H1 (cell line): ENCODE results near the gene GIGYF2. TPM values are rescaled to one million over a fixed set of nuclear protein-coding genes. Genes with fewer than 3 reads are reported as not detected.

Source experiments
- BRCA1 ChIP-seq: IDR thresholded peaks from 2 replicates; pipeline ENCODE4 v1.6.1; 2012; ENCODE audit warnings: low read depth, low read length, improper control_type of control experiment
- CBX5 ChIP-seq: fragments of 300-800, 300-1000 bp; sonication (generic); IDR thresholded peaks from 2 replicates; pipeline ENCODE4 v1.7.1; 2016; ENCODE audit warnings: antibody characterized with exemption, low read length, low read depth
- EP300 ChIP-seq, 2 experiments: IDR thresholded peaks; 1 replicate in 1 of 2; 2 replicates in 1 of 2; pipeline ENCODE4 v1.6.1; 2011 to 2012; ENCODE audit warnings: low read depth in 2 of 2, low read length in 2 of 2, mild to moderate bottlenecking in 2 of 2, borderline replicate concordance in 1 of 2, inconsistent platforms in 1 of 2, moderate library complexity in 1 of 2
- NRF1 ChIP-seq: IDR thresholded peaks from 2 replicates; pipeline ENCODE4 v1.6.1; 2011; ENCODE audit warnings: mild to moderate bottlenecking, low read depth, low read length, improper control_type of control experiment
- TBP ChIP-seq: IDR thresholded peaks from 2 replicates; pipeline ENCODE4 v1.6.1; 2011; ENCODE audit warnings: low read depth, low read length, improper control_type of control experiment
- polyA plus RNA-seq, 7 experiments: library from polyadenylated mRNA; depleted of rRNA in 3 of 7; stranded (reverse) in 5 of 7; unstranded in 2 of 7; fragments of >200 nt in 5 of 7; fragments of 200-250 nt in 2 of 7; gene quantifications; 1 replicate in 5 of 7; 2 replicates in 1 of 7; 4 replicates in 1 of 7; pipeline versions ENCODE4 v1.2.1 to v1.2.3, GENCODE V29; 2011 to 2013; ENCODE audit warnings: missing spikeins in 2 of 7, mixed read lengths in 2 of 7
- total RNA-seq: library from RNA; stranded (reverse); fragmentation: NEBNext Ultra II Directional; extraction: Animal tissue kit (Norgen Biotek cat#: 25700); gene quantifications from 2 replicates; pipeline ENCODE4 v1.2.1, GENCODE V29; 2021

The GIGYF2 gene
- total and polyA plus RNA-seq, 2 of the 8 experiments (the other 6 are each of a cell fraction or from before 2014, with no cell fraction given), result 22.3 to 62.0 TPM

DNA sequence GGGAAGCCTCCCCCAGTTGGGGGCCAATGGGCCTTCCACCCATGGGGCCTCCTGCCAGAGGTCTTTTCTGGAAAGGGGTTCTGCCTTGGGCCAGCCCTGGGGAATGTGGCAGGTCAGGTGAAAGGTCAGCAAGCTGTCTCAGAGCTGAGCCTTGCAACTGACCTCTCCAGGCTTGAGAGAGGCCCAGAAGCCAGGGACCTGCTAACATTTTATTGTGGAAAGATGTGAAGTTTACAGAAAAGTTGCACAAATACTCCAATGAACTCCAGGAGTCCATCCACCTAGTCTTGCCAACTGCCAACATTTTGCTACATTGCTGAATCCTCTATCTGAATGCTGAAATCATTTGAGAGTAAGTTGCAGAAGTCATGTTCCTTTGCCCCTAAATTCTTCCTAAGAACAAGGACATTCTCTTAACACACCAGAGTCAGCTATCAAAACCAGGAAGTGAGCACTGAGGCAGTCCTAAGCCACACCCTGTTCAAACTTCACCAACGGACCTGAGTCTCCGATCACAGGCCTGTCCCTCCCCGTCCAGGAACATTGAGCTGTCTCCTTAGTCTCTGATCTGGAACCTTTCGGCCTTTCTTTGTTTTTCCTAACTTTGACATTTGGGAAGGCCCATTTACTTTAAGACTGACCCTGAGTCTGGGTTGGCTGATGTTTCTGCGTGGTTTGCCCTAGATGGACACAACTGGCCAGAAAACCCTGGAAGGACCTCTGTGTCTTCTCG is 176.9 kb downstream of the GIGYF2 start (continued):
- TF ChIP-seq EP300 (IDR thresholded peaks at IDR 0.05; ENCODE audit: borderline replicate concordance in 1 of 2, low read depth in 2 of 2, low read length in 2 of 2) (no peak), BRCA1 (no peak), TBP (no peak), NRF1 (no peak), CBX5 (no peak)
- TF ChIP-seq, all 59 proteins: peak for 0
